Thyroid gland (tissue), 4 donors: ENCODE measurements around the gene KIF11. TPM values are rescaled to one million over a fixed set of nuclear protein-coding genes. Genes with fewer than 3 reads are reported as not detected.
A peak's percentile ranks its signal among the peaks of the same experiment; 100 is the strongest.

Experiments
- DNase-seq, 2 donors: peaks; one replicate each; pipeline ENCODE4 v3.0.0-alpha.2; 2019
- H3K27ac ChIP-seq, 3 donors: fragments of 200-600 bp; sonication (generic); 1 replicate in 2 of 3; 2 replicates in 1 of 3; pipeline ENCODE4 v1.5.1; 2016 to 2019; ENCODE audit warnings: mild to moderate bottlenecking in 1 of 3, moderate library complexity in 1 of 3
- H3K27me3 ChIP-seq: fragments of 200-600 bp; sonication (generic); one replicate; pipeline ENCODE4 v1.5.1; 2019
- H3K36me3 ChIP-seq, 2 donors: fragments of 200-600 bp; sonication (generic); one replicate each; pipeline ENCODE4 v1.5.1; 2016 to 2019
- H3K4me1 ChIP-seq, 2 donors: fragments of 200-600 bp; sonication (generic); one replicate each; pipeline ENCODE4 v1.5.1; 2017 to 2019
- H3K4me3 ChIP-seq, 3 donors: fragments of 200-600 bp; sonication (generic); replicated peaks in 1 of 3; 1 replicate in 2 of 3; 2 replicates in 1 of 3; pipeline ENCODE4 v1.5.1; 2016; ENCODE audit warnings: mild to moderate bottlenecking in 1 of 3
- H3K9me3 ChIP-seq: fragments of 200-600 bp; sonication (generic); one replicate; pipeline ENCODE4 v1.5.1; 2017
- POLR2A ChIP-seq, 2 donors: fragments of 450-650 bp; IDR thresholded peaks; one replicate each; pipeline ENCODE4 v1.6.1; 2017; ENCODE audit warnings: antibody characterized with exemption in 2 of 2, mild to moderate bottlenecking in 2 of 2, moderate library complexity in 1 of 2
- WGBS, 2 donors: methylation state at CpG; one replicate each; pipeline ENCODE4 v1.1.5; 2017; 5-methylcytosine and 5-hydroxymethylcytosine counted together
- intact Hi-C: fragments of 100-400 bp; cut with DNase I; formaldehyde crosslinking; loops from one replicate; pipeline ENCODE4 v1.15.1; 2023
- total RNA-seq, 4 donors: library from RNA; depleted of rRNA; stranded (reverse); fragments of >200 nt; gene quantifications; one replicate each; pipeline ENCODE4 v1.2.3, GENCODE V29; 2016
- TF ChIP-seq, protein P1 (sequence below), 6 experiments: fragments of 200-600 bp in 3 of 6; fragments of 450-650 bp in 3 of 6; sonication (generic) in 3 of 6; IDR thresholded peaks; one replicate each; pipeline ENCODE4 v1.5.1; 2016 to 2019; ENCODE audit warnings: antibody characterized with exemption in 6 of 6, mild to moderate bottlenecking in 2 of 6, inconsistent platforms in 1 of 6, moderate library complexity in 1 of 6

KIF11 gene
- total RNA-seq, 4 donors from 2014 or later = 0.67 to 1.5 (median 1.1) TPM

DNA sequence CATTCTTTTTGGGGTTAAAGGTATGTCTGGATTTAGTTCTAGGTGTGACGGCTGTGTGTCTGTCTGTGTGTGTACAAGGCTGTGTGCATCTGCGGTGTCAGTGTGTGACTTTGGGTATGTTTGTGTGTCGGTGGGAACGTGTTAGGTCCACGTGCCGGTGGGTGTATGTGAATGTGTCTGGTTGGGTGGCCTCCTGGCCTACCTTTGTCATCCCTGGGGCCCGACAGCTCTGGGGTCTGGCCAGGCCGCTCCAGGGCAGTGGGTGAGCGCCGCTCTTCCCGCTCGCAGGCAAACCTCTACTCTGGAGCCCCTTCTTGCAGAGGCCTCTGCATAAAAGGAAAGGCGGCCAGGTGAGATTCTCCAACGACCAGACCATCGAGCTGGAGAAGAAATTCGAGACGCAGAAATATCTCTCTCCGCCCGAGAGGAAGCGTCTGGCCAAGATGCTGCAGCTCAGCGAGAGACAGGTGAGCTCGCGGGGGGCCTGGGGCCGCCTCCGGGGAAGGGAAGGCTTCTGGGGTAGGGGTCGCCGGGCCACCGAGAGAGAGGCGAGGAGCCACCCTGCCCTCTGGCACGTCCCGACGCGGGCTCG is 99.2 kb downstream of the KIF11 start:
- intact Hi-C loops = no loop called here
- peaks cover 14 to 33% of the 10 kb centered on the region in 2 donors for H3K4me1 ChIP-seq

DNA sequence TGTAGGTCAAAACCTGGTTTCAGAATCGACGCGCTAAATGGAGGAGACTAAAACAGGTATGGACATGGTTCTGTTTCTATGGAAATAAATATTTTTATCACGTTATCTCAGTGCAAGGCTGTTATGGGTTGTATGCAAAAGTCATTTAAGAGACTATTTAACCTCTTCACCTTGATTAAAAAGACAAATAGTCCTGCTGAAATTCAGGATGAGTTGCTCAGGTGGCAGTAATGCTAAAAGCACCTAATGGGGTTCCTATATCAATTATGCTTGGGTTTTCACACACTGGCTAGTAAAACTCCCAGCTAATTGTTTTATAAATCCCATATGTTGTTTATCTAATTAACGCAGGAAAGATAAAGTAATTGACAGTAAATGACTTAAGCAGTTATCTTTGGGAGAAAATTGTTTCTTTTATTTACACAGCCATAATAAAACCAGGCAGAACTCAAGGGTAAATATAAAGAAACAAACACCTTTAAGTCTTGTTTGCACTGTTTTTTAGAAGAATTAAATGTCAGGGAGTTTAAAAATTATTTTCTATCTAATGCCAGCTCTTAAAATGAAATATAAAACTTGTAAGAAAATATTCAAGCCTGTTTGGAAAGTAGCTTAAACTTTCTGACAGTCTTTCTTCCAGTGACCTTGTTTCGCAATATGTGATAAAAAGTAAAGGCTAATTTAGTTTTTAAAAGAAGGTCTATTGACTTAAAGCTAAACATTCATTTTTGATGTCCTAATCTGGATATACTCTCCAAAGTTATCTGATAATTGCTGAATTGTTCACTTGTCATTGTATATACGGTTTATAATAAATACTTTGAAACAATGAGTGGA is 100.0 kb downstream of the KIF11 start:
- DNase-seq = no peak
- H3K36me3 ChIP-seq = peaks cover 12 to 22% of the 10 kb centered on the region in 2 donors
- peak overlapping the region; percentile 99 to 100 (median 99) for H3K27ac ChIP-seq
- TF ChIP-seq, protein P1, sequence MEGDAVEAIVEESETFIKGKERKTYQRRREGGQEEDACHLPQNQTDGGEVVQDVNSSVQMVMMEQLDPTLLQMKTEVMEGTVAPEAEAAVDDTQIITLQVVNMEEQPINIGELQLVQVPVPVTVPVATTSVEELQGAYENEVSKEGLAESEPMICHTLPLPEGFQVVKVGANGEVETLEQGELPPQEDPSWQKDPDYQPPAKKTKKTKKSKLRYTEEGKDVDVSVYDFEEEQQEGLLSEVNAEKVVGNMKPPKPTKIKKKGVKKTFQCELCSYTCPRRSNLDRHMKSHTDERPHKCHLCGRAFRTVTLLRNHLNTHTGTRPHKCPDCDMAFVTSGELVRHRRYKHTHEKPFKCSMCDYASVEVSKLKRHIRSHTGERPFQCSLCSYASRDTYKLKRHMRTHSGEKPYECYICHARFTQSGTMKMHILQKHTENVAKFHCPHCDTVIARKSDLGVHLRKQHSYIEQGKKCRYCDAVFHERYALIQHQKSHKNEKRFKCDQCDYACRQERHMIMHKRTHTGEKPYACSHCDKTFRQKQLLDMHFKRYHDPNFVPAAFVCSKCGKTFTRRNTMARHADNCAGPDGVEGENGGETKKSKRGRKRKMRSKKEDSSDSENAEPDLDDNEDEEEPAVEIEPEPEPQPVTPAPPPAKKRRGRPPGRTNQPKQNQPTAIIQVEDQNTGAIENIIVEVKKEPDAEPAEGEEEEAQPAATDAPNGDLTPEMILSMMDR (IDR thresholded peaks at IDR 0.05) = no peak
- no peak for TF ChIP-seq POLR2A (IDR thresholded peaks at IDR 0.05)
- H3K9me3 ChIP-seq = no peaks in the 10 kb centered on the region
- peaks cover 16 to 36% of the 10 kb centered on the region in 2 donors for H3K4me1 ChIP-seq
- 14 to 24% methylated on average over 7 of the region's 7 CpGs for WGBS, 2 donors
- intact Hi-C loops = no loop called here
- H3K4me3 ChIP-seq = peak overlapping the region; percentile 94 to 99 (median 94)
- H3K27me3 ChIP-seq = no peaks in the 10 kb centered on the region

More for the DNA sequence above, 99.2 kb downstream of the KIF11 start:
- peak in 1 of 2 donors; percentile 37 for DNase-seq
- Histone ChIP-seq H3K9me3 (no peaks in the 10 kb centered on the region), H3K27me3 (no peaks in the 10 kb centered on the region), H3K27ac (peak overlapping the region; percentile 99 to 100 (median 99)), H3K4me3 (peak overlapping the region; percentile 94 to 99 (median 94)), H3K36me3 (peaks cover 12 to 22% of the 10 kb centered on the region in 2 donors)
- TF ChIP-seq, protein P1 (IDR thresholded peaks at IDR 0.05) = no peak
- WGBS, 2 donors = 14 to 22% methylated on average over 19 to 31 of the region's 34 CpGs

DNA sequence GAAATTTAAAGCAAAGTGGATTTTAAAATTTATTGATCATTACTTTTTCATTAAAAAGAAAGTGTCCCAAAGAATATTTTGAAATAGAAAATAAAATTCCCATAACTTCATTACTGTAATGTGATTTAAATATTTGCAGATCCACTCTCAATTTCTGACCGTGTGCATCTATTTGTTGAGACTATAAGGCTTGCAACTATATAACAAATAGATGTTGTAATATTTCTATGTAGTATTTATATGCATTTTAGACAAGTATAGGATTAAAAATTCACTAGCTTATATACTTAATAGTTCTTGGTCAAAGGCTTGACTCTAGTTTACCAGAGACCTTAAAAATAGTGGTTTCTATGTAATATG is 100.6 kb downstream of the KIF11 start:
- 23 to 26% methylated on average over 1 of the region's 1 CpG for WGBS, 2 donors
- TF ChIP-seq, protein P1 (IDR thresholded peaks at IDR 0.05) = no peak
- TF ChIP-seq POLR2A (IDR thresholded peaks at IDR 0.05) = no peak
- H3K4me1 ChIP-seq = peaks cover 22 to 33% of the 10 kb centered on the region in 2 donors
- peak overlapping the region in 1 of 3 donors; percentile 99 for H3K4me3 ChIP-seq
- no peaks in the 10 kb centered on the region for H3K9me3 ChIP-seq
- peaks cover 12 to 22% of the 10 kb centered on the region in 2 donors for H3K36me3 ChIP-seq
- no peaks in the 10 kb centered on the region for H3K27me3 ChIP-seq
- DNase-seq = no peak
- intact Hi-C loops = no loop called here
- peak overlapping the region; percentile 99 to 100 (median 99) for H3K27ac ChIP-seq

DNA sequence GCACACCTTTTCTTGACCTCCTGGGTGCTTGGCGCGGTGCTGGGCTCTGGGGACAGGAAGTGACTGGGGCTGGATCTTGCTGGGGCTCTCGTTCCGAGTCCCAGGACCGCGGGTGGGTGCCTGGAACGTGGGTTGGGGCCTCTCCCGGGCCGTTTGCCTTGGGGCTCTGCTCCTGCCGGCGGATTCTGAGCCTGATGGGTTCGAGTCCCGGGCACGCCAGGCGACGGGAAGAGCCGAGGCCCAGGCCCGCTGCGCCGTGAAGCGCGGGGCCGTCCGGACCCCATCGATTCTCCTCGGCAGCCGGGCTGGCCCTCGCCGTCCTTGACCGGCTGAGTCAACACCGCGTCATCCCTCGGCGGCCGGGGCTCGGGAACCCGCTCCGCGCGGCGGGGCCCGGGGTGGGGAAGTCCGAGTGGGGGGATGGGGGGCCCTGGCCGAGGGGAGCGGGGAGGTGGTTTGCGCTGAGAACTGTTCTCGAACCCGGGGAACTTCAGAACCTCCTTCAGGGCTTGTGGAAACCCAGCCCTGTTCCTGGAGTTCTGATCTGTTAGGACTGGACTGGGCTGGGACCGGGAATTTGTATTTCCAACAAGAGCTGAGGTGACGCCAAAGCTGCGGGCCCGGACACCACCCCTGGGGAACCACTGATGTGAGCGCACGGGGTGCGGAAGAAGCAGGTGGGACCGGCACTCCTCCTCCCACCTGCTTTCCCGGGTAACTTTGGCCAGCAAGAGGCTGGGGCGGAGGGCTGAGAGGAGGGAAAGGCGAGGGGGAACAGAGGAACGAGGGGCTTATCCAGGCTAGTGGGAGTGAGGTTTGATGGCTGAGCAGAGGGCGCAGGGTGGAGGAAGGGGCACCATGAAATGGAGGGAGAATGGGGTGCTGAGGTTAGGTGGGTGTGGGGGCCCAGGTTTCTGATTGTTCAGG is 103.0 kb downstream of the KIF11 start:
- Histone ChIP-seq H3K4me1 (peaks cover 39 to 42% of the 10 kb centered on the region in 2 donors), H3K9me3 (no peaks in the 10 kb centered on the region), H3K27me3 (no peaks in the 10 kb centered on the region), H3K4me3 (peak overlapping the region in 1 of 3 donors; percentile 28), H3K27ac (peak overlapping the region; percentile 99 to 100 (median 99)), H3K36me3 (peaks cover 12 to 16% of the 10 kb centered on the region in 2 donors)
- TF ChIP-seq, protein P1 (IDR thresholded peaks at IDR 0.05) = no peak
- no peak for TF ChIP-seq POLR2A (IDR thresholded peaks at IDR 0.05)
- intact Hi-C loops = no loop called here
- peak; percentile 70 to 82 for DNase-seq
- 32 to 38% methylated on average over 47 to 51 of the region's 61 CpGs for WGBS, 2 donors
